Progenitor cell of endocrine pancreas (in vitro differentiated cells): ENCODE data around the gene CLEC12A. TPM values are rescaled to one million over a fixed set of nuclear protein-coding genes. Genes with fewer than 3 reads are reported as not detected.
"Not testable (repeated sequence)": the region's sequence is repeated elsewhere in the genome, so short reads cannot be mapped to it uniquely, and the experiment has no call there.

ENCODE experiments used
- DNase-seq: peaks from one replicate; pipeline ENCODE4 v3.0.0; 2021; ENCODE audit warnings: low spot score; ENCODE audit not compliant: unreplicated experiment
- H3K27ac Mint-ChIP-seq: 2 replicates; pipeline ENCODE4 v1.8.0; 2021; ENCODE audit warnings: mild to moderate bottlenecking, moderate library complexity, mixed read lengths
- H3K27me3 Mint-ChIP-seq: 2 replicates; pipeline ENCODE4 v1.8.0; 2021; ENCODE audit warnings: mixed read lengths
- H3K36me3 Mint-ChIP-seq: 2 replicates; pipeline ENCODE4 v1.8.0; 2022; ENCODE audit warnings: mixed read lengths; ENCODE audit not compliant: insufficient read depth
- H3K4me1 Mint-ChIP-seq: 2 replicates; pipeline ENCODE4 v1.8.0; 2021; ENCODE audit warnings: low read depth, mixed read lengths
- H3K4me3 Mint-ChIP-seq: 2 replicates; pipeline ENCODE4 v1.8.0; 2021; ENCODE audit warnings: low read depth, mild to moderate bottlenecking, moderate library complexity, mixed read lengths
- H3K9me3 Mint-ChIP-seq: 2 replicates; pipeline ENCODE4 v1.8.0; 2021; ENCODE audit warnings: low read depth, mixed read lengths
- CTCF ChIP-seq: fragments of 200-600 bp; sonication (generic); IDR thresholded peaks from one replicate; pipeline ENCODE4 v1.5.0; 2021; ENCODE audit warnings: antibody characterized with exemption, mild to moderate bottlenecking; ENCODE audit not compliant: unreplicated experiment
- total RNA-seq: library from RNA; stranded (reverse); gene quantifications from 2 replicates; pipeline ENCODE4 v1.2.1, GENCODE V29; 2021

The CLEC12A gene
- total RNA-seq, 1 donor from 2014 or later: not detected

GRCh38 chr12:9948606-9949296 lies 22.5 kb upstream of the CLEC12A start:
- DNase-seq: no peak
- no peaks in the 10 kb centered on the region for H3K36me3 Mint-ChIP-seq
- H3K4me3 Mint-ChIP-seq: no peak overlapping the region
- no peaks in the 10 kb centered on the region for H3K27me3 Mint-ChIP-seq
- H3K9me3 Mint-ChIP-seq: no peaks in the 10 kb centered on the region
- H3K4me1 Mint-ChIP-seq: no peaks in the 10 kb centered on the region
- H3K27ac Mint-ChIP-seq: no peak overlapping the region
- no peak for TF ChIP-seq CTCF

DNA sequence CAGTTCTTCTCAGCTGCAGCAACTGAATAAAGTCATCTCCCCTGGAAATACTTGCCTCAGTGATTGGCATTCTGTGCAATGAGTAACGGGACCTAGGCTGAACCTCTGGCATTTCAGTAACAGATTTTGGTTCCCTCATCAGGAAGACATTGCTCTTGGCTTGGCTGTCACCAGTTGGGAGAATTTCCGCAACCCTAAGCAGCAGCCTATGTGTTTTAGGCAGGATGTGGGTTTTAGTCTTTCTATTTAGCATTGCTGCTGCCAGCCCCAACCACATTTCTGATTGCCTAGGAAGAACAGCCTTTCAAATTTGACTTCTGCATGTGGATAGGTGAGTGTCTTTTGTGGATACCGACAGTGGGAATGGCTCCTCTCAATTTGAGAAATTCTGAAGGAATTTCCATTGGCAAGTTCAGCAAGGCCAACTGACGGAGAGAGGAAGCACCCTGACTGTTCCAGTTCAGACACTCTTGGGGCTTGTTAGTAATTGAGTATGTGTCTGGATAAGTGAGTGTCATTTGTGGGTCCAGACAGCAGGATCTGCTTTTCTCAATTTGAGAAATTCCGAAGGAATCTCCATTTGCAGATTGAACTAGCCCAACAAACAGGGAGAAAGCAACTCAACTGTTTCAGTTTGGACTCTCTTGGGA lies 20.1 kb upstream of the CLEC12A start:
- Mint-ChIP-seq H3K27ac (no peak overlapping the region), H3K9me3 (no peaks in the 10 kb centered on the region), H3K4me3 (no peak overlapping the region), H3K27me3 (no peaks in the 10 kb centered on the region), H3K36me3 (no peaks in the 10 kb centered on the region), H3K4me1 (no peaks in the 10 kb centered on the region)
- TF ChIP-seq CTCF: no peak
- DNase-seq: no peak

DNA sequence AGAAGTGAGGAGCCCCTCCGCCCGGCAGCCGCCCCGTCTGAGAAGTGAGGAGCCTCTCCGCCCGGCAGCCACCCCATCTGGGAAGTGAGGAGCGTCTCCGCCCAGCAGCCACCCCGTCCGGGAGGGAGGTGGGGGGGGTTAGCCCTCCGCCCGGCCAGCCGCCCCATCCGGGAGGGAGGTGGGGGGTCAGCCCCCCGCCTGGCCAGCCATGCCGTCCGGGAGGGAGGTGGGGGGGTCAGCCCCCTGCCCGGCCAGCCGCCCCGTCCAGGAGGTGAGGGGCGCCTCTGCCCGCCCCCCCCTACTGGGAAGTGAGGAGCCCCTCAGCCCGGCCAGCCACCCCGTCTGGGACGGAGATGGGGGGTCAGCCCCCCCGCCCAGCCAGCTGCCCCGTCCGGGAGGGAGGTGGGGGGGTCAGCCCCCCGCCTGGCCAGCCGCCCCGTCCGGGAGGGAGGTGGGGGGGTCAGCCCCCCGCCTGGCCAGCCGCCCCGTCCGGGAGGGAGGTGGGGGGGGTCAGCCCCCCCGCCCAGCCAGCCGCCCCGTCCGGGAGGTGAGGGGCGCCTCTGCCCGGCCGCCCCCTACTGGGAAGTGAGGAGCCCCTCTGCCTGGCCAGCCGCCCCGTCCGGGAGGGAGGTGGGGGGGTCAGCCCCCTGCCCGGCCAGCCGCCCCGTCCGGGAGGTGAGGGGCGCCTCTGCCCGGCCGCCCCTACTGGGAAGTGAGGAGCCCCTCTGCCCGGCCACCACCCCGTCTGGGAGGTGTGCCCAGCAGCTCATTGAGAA lies 18.1 kb upstream of the CLEC12A start:
- not testable (repeated sequence) for H3K4me1 Mint-ChIP-seq, DNase-seq, H3K9me3 Mint-ChIP-seq, H3K4me3 Mint-ChIP-seq, H3K27me3 Mint-ChIP-seq, H3K36me3 Mint-ChIP-seq, H3K27ac Mint-ChIP-seq

- no peak for TF ChIP-seq CTCF
- Mint-ChIP-seq H3K27ac (no peak overlapping the region), H3K27me3 (no peaks in the 10 kb centered on the region), H3K9me3 (no peaks in the 10 kb centered on the region), H3K4me3 (no peak overlapping the region), H3K4me1 (peaks cover 8% of the 10 kb centered on the region), H3K36me3 (no peaks in the 10 kb centered on the region)
- no peak for DNase-seq
Observed at GRCh38 chr12:9957834-9958233, 13.4 kb upstream of the CLEC12A start.

- TF ChIP-seq CTCF: no peak
- no peak for DNase-seq
- H3K9me3 Mint-ChIP-seq: no peaks in the 10 kb centered on the region
- no peak overlapping the region for H3K27ac Mint-ChIP-seq
- no peaks in the 10 kb centered on the region for H3K27me3 Mint-ChIP-seq
- no peaks in the 10 kb centered on the region for H3K36me3 Mint-ChIP-seq
- no peak overlapping the region for H3K4me3 Mint-ChIP-seq
- H3K4me1 Mint-ChIP-seq: peaks cover 8% of the 10 kb centered on the region
Observed at GRCh38 chr12:9960590-9960989, 10.6 kb upstream of the CLEC12A start.
